Spinal cord (tissue), 10 donors: ENCODE measurements around the gene LRMDA. TPM values are rescaled to one million over a fixed set of nuclear protein-coding genes. Genes with fewer than 3 reads are reported as not detected.

Experiments used
- DNase-seq, 6 donors: peaks; one replicate each; pipeline versions ENCODE4 v3.0.0 to v3.0.0-alpha.2; 2013 to 2015; ENCODE audit warnings: low spot score in 6 of 6, low read depth in 4 of 6
- H3K27ac ChIP-seq: one replicate; pipeline ENCODE4 v1.5.1; 2013; ENCODE audit warnings: low read depth, low read length, control low read depth
- H3K27me3 ChIP-seq: one replicate; pipeline ENCODE4 v1.6.1; 2013; ENCODE audit warnings: low read length; ENCODE audit not compliant: control insufficient read depth, insufficient read depth
- H3K36me3 ChIP-seq: one replicate; pipeline ENCODE4 v1.6.1; 2013; ENCODE audit warnings: low read length; ENCODE audit not compliant: control insufficient read depth, insufficient read depth
- H3K4me1 ChIP-seq: one replicate; pipeline ENCODE4 v1.6.1; 2013; ENCODE audit warnings: low read length; ENCODE audit not compliant: control insufficient read depth, insufficient read depth
- H3K4me3 ChIP-seq: one replicate; pipeline ENCODE4 v1.5.1; 2013; ENCODE audit warnings: low read depth, low read length, control low read depth
- H3K9me3 ChIP-seq: one replicate; pipeline ENCODE4 v1.6.1; 2013; ENCODE audit warnings: low read length; ENCODE audit not compliant: control insufficient read depth, insufficient read depth
- WGBS: methylation state at CpG from one replicate; pipeline ENCODE4 v1.1.5; 2013; ENCODE audit warnings: missing lambda C conversion rate; ENCODE audit not compliant: insufficient coverage; 5-methylcytosine and 5-hydroxymethylcytosine counted together
- polyA plus RNA-seq, 2 donors: library from polyadenylated mRNA; unstranded; fragments of 120-200 nt; gene quantifications; one replicate each; pipeline ENCODE4 v1.2.1, GENCODE V29; 2013; ENCODE audit not compliant: insufficient read length in 2 of 2
- total RNA-seq, 2 donors: library from RNA; depleted of rRNA in 1 of 2; stranded (reverse); fragments of 120-200 nt in 1 of 2; fragments of >200 nt in 1 of 2; gene quantifications; one replicate each; pipeline versions ENCODE4 v1.2.3 to v1.2.4, GENCODE V29; 2013 to 2014
- donor health status: healthy.

The LRMDA gene
- total and polyA plus RNA-seq, 4 donors: 5.6 to 9.9 (median 7.2) TPM

DNA sequence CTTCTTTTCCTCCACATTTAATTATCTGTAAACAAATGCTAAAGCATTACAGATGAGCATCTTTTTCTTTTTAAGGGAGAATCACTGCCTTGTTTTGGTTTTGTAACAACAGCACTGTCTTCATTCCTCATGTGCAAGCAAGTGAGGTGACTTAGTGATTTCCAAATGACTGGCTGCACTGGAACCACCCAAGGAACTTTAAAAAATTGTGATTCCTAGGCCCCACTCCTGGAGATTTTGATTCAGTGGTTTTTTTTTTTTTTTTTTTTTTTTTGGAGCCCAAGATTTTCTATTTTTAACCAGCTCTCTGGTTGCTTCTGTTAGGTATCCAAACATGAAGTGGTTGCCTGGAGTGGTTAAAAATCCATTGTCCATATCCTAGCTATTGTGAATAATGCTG is 176.2 kb downstream of the LRMDA start:
- H3K9me3 ChIP-seq: no peaks in the 10 kb centered on the region
- H3K27ac ChIP-seq: no peak overlapping the region

DNA sequence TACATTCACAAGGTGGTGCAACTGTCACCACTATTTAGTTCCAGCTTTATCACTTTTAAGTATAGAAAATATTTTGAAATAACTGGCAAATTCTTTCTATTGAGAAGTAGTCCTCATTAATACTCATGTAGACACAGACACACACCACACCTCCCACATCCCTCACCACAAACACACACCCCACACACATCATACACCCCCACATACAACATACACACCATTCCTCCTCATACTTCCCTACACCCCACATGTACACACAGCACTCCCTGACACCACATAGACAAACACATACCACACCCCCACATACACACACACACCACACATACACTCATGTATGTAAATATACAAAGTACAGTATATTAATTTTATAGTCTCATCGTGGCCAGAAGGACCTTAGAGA is 178.8 kb downstream of the LRMDA start:
- no peak overlapping the region for H3K27ac ChIP-seq
- no peaks in the 10 kb centered on the region for H3K9me3 ChIP-seq
- no peak overlapping the region for H3K4me3 ChIP-seq
- no CpG with 5 or more reads among the region's 1 CpG for WGBS
- peaks cover 3% of the 10 kb centered on the region for H3K4me1 ChIP-seq
- H3K27me3 ChIP-seq: no peaks in the 10 kb centered on the region
- no peak for DNase-seq
- no peaks in the 10 kb centered on the region for H3K36me3 ChIP-seq

More for the DNA sequence above, 176.2 kb downstream of the LRMDA start:
- H3K4me1 ChIP-seq: no peaks in the 10 kb centered on the region
- no peak overlapping the region for H3K4me3 ChIP-seq
- no peak for DNase-seq
- no peaks in the 10 kb centered on the region for H3K27me3 ChIP-seq
- H3K36me3 ChIP-seq: no peaks in the 10 kb centered on the region

DNA sequence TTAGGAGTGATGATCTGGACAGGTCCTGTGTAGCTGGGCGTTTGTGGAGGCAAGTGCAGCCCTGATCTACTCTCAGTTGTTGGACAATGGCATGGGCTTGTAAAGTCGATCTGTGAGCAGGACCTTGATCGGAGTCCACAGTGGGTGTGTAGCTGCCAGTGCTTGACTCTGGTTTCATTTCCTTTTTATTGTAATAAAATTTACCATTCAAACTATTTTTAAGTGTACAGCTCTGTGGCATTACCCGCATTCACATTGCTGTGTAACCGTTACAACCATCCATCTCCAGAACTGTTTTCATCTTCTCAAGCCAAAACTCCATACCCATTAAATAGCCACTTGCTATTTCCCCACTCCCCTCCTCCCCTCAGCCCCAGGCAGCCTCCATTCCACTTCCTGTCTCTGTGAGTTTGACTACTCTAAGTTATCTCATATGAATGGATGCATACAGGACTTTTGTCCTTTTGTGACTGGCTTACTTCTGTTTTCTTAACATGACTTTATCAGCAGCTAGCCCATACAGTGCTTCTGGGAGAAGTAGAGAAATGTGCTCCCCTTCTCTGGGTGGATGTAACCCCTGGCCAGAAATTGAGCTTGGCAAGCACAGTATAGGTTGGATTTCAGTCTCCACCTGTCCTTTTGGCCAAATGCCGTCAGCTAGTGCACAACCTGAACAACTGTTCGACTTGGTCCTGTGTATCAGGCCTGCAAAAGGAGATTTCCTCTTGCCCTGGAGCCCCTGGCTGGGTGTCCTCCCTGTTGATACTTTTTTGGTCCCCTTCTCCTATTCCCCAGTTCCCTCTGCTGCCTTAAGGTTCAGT is 180.0 kb downstream of the LRMDA start:
- no peak overlapping the region for H3K4me3 ChIP-seq
- no peaks in the 10 kb centered on the region for H3K27me3 ChIP-seq
- 96% methylated on average over 6 of the region's 7 CpGs for WGBS
- no peak for DNase-seq
- no peak overlapping the region for H3K27ac ChIP-seq
- no peaks in the 10 kb centered on the region for H3K36me3 ChIP-seq
- H3K4me1 ChIP-seq: peaks cover 3% of the 10 kb centered on the region
- H3K9me3 ChIP-seq: no peaks in the 10 kb centered on the region

DNA sequence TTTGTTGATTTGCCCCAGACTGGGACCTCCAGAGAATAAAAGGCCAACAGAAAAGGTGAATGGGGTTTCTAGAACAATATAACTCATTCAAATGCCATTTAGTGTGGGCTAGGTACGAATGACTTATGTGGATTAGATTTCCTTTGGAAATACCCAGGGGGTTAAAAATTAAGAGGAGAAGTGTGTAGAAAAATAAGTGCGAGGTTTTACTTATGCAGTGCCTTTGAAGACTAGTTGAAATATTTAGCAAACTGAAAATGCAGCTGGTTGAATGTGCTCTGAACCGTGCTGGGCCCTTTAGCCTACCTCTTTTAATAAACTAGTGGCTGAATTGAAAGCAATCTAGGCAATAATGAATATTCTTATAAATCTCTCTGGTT is 180.6 kb downstream of the LRMDA start:
- H3K4me1 ChIP-seq: peaks cover 3% of the 10 kb centered on the region
- no peak for DNase-seq
- no peaks in the 10 kb centered on the region for H3K36me3 ChIP-seq
- 83% methylated on average over 1 of the region's 3 CpGs for WGBS
- H3K9me3 ChIP-seq: no peaks in the 10 kb centered on the region
- no peak overlapping the region for H3K4me3 ChIP-seq
- H3K27me3 ChIP-seq: no peaks in the 10 kb centered on the region
- no peak overlapping the region for H3K27ac ChIP-seq

DNA sequence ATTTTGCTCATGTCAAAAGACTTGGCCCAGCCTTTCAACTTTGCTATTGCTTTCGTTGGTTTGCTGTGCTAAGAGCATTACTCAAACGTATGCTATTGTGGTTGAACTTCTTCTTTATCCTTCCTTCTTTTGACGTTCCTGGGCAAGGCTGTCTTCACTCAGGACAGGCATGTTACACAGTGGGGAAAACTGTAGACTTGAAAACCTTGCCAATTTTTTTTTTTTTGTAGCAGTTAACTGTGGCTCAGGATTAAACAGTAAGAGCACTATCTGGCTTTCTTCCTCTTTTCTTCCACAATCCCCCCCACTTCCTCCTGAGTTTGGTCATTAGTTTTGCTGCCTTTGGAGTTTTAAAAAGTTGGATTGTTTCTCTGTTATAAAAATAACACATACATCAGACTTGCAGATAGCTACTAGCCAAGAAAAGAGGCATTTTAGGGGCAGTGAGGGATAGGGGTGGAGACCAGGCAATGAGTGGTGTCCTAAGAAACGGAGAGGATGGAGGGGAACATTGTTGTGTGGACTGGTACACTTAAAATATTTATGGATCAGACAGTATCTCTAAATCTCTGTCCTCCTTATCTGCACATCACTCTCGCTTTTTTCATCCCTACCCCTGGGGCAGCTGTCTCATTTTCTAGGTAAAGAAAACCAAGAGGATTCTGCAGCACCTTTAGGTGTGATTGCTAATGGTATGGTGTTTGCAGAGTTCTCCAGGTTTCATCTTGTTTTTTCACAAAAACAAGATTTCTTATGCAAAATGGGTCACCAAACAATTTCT is 181.7 kb downstream of the LRMDA start:
- no peaks in the 10 kb centered on the region for H3K9me3 ChIP-seq
- H3K36me3 ChIP-seq: no peaks in the 10 kb centered on the region
- no CpG with 5 or more reads among the region's 5 CpGs for WGBS
- H3K4me3 ChIP-seq: no peak overlapping the region
- no peaks in the 10 kb centered on the region for H3K27me3 ChIP-seq
- peak in 2 of 6 donors; percentile 41 to 49 for DNase-seq
- peaks cover 3% of the 10 kb centered on the region for H3K4me1 ChIP-seq
- H3K27ac ChIP-seq: no peak overlapping the region

DNA sequence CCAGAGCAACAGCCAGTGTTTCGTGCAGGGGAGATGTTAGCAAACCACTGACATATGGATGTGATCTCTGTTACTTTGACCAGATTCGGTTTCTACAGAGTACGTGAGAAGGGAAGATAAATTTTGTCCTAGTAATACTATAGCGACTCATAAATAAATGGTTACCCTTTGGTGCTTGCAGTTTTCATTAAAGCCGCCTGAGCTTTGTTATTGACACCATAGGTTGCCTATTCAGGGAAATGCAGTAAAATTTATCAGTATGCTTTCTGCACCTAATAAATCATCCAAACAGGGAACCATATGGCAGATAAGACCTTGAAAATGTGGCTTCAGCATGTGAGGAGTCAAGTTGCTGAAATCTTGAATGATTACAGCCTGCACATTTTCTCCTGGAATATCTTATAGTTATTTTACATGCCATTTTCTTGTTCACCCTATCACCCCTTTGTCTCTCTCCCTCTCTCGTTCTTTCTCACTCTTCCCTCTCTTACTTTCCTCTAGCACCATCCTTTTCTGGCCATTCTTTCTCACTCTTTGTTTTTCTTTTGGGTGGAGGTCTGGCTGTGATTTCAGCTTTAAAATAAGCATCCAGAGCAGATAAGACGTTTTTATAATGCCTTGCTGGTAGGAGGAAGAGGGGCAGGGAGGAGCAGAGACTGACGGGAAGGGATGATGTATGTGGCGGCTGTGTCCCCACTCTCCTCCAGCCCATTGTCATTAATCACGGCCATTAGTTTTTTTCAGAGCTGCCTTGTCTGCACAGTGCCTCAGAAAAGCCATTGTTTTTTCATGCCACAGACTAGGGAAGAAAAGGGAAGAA is 182.5 kb downstream of the LRMDA start:
- peak in 2 of 6 donors; percentile 42 to 81 for DNase-seq
- peak overlapping the region; percentile 18 for H3K27ac ChIP-seq
- H3K4me3 ChIP-seq: no peak overlapping the region

DNA sequence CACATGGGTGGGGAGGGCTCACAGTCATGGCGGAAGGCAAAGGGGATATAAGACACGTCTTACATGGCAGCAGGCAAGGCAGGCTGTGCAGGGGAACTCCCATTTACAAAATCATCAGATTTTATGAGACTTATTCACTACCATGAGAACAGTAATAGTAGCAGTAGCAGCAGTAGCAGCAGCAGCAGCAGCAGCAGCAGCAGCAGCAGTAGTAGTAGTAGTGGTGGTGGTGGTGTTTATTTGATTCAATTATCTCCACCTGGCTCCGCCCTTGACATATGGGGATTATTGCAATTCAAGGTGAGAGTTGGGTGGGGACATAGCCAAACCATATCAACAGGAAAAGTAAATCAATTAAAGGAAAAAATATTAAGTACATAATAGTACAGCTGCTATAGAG is 184.7 kb downstream of the LRMDA start:
- Histone ChIP-seq H3K27ac (no peak overlapping the region), H3K36me3 (no peaks in the 10 kb centered on the region), H3K4me1 (peaks cover 3% of the 10 kb centered on the region), H3K9me3 (no peaks in the 10 kb centered on the region), H3K27me3 (no peaks in the 10 kb centered on the region), H3K4me3 (no peak overlapping the region)
- no CpG with 5 or more reads among the region's 3 CpGs for WGBS
- no peak for DNase-seq

More for the DNA sequence above, 182.5 kb downstream of the LRMDA start:
- Histone ChIP-seq H3K4me1 (peaks cover 3% of the 10 kb centered on the region), H3K27me3 (no peaks in the 10 kb centered on the region), H3K9me3 (no peaks in the 10 kb centered on the region), H3K36me3 (no peaks in the 10 kb centered on the region)
- WGBS: 80% methylated on average over 1 of the region's 10 CpGs

DNA sequence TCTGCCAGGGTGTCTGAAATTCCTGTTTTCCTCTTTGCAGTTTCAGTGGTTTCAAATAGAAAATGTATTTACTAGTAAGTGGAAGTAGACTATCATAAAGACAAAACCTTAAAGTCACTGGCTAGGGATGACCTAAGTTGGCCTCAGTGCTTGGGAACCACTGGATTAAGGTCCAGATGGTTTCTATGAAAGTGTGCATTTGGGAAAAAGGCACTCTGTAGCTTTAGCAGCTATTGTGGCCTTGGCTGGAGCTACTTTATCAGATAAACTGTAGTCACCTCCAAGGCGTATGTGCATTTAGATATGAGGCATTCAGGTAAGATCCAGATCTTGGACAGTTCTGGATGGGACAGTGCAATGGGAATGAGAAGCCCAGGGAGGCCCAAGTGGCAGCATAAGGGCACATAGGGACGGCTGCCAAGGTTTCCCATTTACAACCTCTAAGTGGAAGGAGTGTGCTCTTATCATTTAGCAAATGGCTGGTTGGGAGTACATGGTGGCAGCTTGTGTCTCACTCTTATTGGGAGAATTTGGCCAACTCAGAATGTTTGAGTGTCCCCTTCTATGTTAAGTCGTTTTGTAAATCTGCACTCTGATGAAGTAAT is 185.6 kb downstream of the LRMDA start:
- Histone ChIP-seq H3K27me3 (no peaks in the 10 kb centered on the region), H3K4me3 (no peak overlapping the region), H3K9me3 (no peaks in the 10 kb centered on the region), H3K4me1 (peaks cover 3% of the 10 kb centered on the region), H3K27ac (no peak overlapping the region), H3K36me3 (no peaks in the 10 kb centered on the region)
- WGBS: 93% methylated on average over 1 of the region's 3 CpGs
- DNase-seq: no peak

DNA sequence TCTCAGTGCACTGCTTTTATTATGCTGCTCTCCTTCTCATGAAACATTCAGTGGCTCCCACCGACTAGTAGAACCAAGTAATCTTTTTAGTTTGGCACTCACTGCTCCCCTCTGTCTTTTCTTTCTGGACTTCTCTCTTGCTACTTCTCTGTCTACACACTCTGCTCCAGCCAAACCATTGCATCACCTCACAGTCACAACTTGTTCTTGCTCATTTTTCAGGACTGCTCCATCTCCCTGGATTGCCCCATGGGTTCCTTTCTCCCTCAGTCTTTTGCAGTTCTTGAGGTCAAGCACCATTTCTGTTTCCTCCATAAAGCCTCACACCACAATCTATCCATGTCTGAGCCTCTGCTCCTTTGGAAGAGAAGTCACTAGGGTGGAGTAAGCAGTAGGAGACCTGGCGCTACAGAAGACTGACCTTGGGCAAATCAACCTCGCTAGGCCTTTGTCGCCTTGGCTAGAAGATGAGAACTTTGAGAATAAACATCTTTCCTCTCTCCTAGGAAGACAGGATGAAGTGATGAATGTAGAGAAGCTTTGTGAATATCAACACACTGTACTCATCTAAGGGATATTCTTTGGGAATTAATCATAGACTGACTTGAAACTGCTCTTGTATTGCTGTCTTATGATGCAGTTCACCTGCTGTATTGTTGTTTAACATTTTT is 186.2 kb downstream of the LRMDA start:
- no peak for DNase-seq
- H3K4me3 ChIP-seq: no peak overlapping the region
- 23% methylated on average over 1 of the region's 4 CpGs for WGBS
- H3K36me3 ChIP-seq: no peaks in the 10 kb centered on the region
- H3K27me3 ChIP-seq: no peaks in the 10 kb centered on the region
- peaks cover 3% of the 10 kb centered on the region for H3K4me1 ChIP-seq
- H3K9me3 ChIP-seq: no peaks in the 10 kb centered on the region
- no peak overlapping the region for H3K27ac ChIP-seq
